ENCODE measurements around the gene ILKAP.

The ILKAP gene

DNA sequence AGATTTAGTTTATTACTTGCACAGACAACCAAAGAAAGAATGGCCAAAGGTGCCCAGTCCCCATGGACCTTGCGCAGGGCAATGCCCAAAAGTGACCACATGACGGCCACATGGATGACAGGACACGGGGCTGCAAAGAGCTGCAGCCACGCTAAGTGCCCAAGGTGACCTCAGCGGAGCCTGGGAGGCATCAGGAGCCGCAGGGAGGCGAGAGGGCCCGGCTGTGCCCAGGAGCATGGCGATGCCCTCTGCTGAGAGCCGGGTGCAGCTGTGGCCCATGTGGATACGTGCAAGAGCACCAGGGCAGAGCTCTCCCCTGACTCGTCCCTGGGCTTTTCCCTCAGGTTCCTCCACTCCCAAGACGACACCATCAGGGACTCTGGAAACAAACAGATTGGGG lies 21.6 kb upstream of the ILKAP start:
- no peak overlapping the region for H3K4me3 ChIP-seq (ENCODE audit: low read depth, low read length)
- in situ Hi-C loops (cut with HindIII; ENCODE audit: low sequenced_read_pairs), result no loop called here
- DNase-seq (ENCODE audit: low read depth), result no peak
- TF ChIP-seq, protein P1, sequence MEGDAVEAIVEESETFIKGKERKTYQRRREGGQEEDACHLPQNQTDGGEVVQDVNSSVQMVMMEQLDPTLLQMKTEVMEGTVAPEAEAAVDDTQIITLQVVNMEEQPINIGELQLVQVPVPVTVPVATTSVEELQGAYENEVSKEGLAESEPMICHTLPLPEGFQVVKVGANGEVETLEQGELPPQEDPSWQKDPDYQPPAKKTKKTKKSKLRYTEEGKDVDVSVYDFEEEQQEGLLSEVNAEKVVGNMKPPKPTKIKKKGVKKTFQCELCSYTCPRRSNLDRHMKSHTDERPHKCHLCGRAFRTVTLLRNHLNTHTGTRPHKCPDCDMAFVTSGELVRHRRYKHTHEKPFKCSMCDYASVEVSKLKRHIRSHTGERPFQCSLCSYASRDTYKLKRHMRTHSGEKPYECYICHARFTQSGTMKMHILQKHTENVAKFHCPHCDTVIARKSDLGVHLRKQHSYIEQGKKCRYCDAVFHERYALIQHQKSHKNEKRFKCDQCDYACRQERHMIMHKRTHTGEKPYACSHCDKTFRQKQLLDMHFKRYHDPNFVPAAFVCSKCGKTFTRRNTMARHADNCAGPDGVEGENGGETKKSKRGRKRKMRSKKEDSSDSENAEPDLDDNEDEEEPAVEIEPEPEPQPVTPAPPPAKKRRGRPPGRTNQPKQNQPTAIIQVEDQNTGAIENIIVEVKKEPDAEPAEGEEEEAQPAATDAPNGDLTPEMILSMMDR (IDR thresholded peaks at IDR 0.05; ENCODE audit: low read depth, low read length, missing control alignments), result no peak

DNA sequence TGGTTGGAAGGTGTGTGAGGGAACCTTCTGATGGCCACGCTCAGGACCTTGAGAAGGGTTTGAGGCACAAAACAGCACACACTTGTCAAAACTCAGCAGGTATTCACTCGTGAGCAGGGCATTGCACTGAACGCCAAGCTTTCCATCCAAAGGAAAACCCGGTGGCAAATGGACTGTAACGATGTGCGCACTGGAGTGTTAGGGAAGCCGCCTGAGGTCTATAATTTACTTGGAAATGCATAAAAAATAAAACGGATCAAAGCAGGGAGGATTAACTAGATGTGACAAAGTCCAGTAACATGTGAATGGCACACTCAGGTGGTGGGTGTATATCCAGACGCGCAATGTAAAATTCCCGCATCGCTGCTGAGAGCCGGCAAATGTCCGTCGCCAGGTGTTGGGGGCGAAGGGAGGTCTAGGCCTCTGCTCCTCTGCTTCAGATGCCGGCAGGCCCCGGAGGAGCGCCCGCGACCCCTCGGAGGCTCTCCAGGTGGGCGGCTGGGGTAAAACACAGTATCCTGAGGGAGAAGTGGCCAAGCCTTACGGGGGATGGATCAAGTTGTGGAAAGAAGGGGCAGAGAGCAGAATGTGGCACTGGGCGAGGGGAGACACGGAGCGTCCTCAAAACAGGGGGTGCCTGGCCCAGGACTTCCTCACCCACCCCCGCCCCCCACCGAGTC lies 21.0 kb upstream of the ILKAP start:
- no peak for DNase-seq (ENCODE audit: low read depth)
- TF ChIP-seq, protein P1 (IDR thresholded peaks at IDR 0.05; ENCODE audit: low read depth, low read length, missing control alignments), result no peak
- in situ Hi-C loops (cut with HindIII; ENCODE audit: low sequenced_read_pairs), result no loop called here

DNA sequence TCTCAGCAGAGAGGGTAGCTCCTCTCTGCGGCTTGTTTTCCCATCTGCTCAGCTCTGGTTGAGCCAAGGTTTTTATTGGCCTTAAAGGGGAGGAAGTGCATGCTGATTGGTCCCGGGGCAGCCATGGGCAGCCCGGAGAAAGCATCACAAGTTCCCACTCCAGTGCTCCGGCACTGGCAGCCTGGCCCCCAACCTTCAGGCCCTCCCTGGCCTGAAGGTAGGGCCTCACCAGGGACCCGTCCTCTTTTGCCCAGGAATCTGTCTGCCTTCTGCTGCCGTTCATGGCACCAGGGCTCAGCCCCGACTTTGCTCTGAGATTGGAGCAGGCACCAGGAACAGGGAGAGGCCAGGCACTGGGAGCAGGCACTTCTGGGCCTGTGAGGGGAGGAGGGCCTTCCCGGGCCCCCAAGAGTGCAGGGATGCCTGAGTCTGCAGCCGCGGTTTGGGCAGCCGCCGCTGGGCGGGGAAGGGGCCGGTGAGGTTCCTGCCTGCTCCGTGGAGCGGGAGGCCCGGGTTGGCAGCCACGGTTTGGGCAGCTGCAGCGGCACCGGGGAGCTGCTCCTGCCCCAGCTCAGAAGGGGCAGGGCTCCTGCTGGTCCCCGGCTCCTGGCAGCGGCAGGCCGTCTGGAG lies 17.5 kb upstream of the ILKAP start:
- in situ Hi-C loops (cut with HindIII; ENCODE audit: low sequenced_read_pairs), result no loop called here
- TF ChIP-seq, protein P1 (IDR thresholded peaks at IDR 0.05; ENCODE audit: low read depth, low read length, missing control alignments), result no peak
- no peak overlapping the region for H3K4me3 ChIP-seq (ENCODE audit: low read depth, low read length)

More for the DNA sequence above, 21.0 kb upstream of the ILKAP start:
- H3K4me3 ChIP-seq (ENCODE audit: low read depth, low read length), result no peak overlapping the region

DNA sequence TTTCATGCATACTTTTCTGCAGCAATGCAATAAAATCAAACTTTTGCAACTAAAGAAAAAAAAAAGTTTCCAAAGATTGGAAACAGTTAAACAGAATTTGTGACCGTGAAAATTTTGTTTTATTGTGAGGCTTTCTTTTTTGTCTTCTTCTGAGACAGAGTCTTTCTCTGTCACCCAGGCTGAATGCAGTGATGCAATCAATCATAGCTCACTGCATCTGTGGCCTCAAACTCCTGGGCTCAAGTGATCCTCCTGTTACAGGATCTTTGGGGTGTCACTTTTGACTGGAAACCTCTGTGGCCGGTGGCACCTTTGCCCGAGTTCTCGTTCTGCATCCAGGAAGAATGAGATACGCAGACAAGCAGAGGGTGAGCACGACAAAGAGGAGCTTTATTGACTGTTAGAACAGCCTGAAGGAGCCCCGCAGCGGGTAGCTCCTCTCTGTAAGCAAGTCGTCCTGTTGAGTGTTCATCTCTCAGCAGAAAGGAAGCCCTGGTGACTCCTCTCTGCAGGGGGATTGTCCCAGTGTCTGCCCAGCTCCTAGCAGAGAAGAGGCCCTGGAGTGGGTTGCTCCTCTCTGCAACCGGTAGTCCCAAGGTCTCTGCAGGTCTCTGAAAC lies 16.9 kb upstream of the ILKAP start:
- no peak for DNase-seq (ENCODE audit: low read depth)
- TF ChIP-seq, protein P1 (IDR thresholded peaks at IDR 0.05; ENCODE audit: low read depth, low read length, missing control alignments), result no peak
- H3K4me3 ChIP-seq (ENCODE audit: low read depth, low read length), result no peak overlapping the region
- in situ Hi-C loops (cut with HindIII; ENCODE audit: low sequenced_read_pairs), result no loop called here

More for the DNA sequence above, 17.5 kb upstream of the ILKAP start:
- no peak for DNase-seq (ENCODE audit: low read depth)

DNA sequence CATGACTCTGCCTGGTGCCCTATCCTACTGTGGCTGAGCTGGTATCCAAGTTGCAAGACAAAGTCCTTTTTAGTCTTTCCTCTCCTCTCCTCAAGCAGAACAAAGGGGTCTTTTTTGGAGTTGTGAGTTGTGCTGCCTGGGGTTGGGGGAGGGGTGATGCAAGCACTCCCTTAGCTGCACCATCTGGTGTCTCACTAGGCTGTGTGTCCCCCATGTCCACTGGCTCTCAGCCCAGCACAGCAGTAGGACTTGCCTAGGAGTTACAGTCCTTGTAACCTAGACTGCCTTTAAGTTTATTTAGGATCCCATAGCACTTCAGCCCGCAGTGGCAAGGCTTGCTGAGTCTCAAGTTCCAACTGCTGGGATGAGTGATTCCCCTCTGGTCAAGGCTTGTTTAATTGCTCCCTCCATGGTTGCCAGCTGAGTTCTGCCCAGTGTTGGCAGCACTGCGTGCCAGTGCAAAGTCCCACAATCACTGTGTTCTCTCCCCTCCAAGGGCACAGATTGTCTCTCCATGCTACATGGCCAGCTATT lies 13.2 kb upstream of the ILKAP start:
- TF ChIP-seq, protein P1 (IDR thresholded peaks at IDR 0.05; ENCODE audit: low read depth, low read length, missing control alignments), result no peak
- in situ Hi-C loops (cut with HindIII; ENCODE audit: low sequenced_read_pairs), result no loop called here
- no peak for DNase-seq (ENCODE audit: low read depth)
- H3K4me3 ChIP-seq (ENCODE audit: low read depth, low read length), result no peak overlapping the region

DNA sequence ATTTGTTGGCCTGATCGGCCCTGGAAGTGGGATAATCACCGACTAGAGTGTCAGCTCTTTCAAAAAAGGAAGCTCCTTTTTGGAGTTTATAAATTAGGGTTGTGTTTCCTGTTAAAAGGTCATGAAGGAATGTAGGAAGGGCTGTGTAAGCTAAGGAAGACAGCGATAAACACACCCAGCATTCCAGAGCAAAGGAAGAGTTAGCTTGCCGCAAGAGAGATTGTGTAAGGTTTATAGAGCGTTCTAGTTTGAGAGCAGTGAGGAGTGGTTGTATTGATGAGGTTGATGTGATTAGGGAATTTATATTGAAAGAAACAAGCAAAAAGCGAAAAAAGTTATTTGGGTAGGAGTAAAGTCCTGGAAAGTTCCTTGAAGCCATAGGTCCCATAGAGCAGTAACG lies 3.5 kb upstream of the ILKAP start:
- in situ Hi-C loops (cut with HindIII; ENCODE audit: low sequenced_read_pairs), result no loop called here
- TF ChIP-seq, protein P1 (IDR thresholded peaks at IDR 0.05; ENCODE audit: low read depth, low read length, missing control alignments), result no peak
- H3K4me3 ChIP-seq (ENCODE audit: low read depth, low read length), result no peak overlapping the region
- DNase-seq (ENCODE audit: low read depth), result no peak
